H9 (cell line): ENCODE results near the gene FGR. TPM values are rescaled to one million over a fixed set of nuclear protein-coding genes. Genes with fewer than 3 reads are reported as not detected.

Experiments used
- DNase-seq: peaks from one replicate; pipeline ENCODE4 v3.0.0-alpha.2; 2017
- H2AFZ ChIP-seq: one replicate; pipeline ENCODE4 v1.6.1; 2013; ENCODE audit warnings: mild to moderate bottlenecking, low read length, control low read depth, moderate library complexity
- H2AK5ac ChIP-seq: 2 replicates; pipeline ENCODE4 v1.6.1; 2013; ENCODE audit warnings: low read length, control low read depth, mixed read lengths; ENCODE audit not compliant: insufficient read length
- H2BK120ac ChIP-seq: one replicate; pipeline ENCODE4 v1.6.1; 2013; ENCODE audit warnings: low read depth, mild to moderate bottlenecking, low read length, control low read depth, inconsistent platforms; ENCODE audit not compliant: poor library complexity, severe bottlenecking
- H2BK12ac ChIP-seq: 2 replicates; pipeline ENCODE4 v1.6.1; 2013; ENCODE audit warnings: low read length, control low read depth, mixed read lengths, low read depth; ENCODE audit not compliant: insufficient read length
- H2BK15ac ChIP-seq: 2 replicates; pipeline ENCODE4 v1.6.1; 2013; ENCODE audit warnings: low read depth, low read length, control low read depth
- H2BK20ac ChIP-seq: one replicate; pipeline ENCODE4 v1.6.1; 2013; ENCODE audit warnings: low read depth, mild to moderate bottlenecking, low read length, control low read depth, inconsistent platforms; ENCODE audit not compliant: poor library complexity, severe bottlenecking
- H2BK5ac ChIP-seq: 2 replicates; pipeline ENCODE4 v1.6.1; 2013; ENCODE audit warnings: low read length, control low read depth, mixed read lengths; ENCODE audit not compliant: insufficient read length
- H3K14ac ChIP-seq: 2 replicates; pipeline ENCODE4 v1.6.1; 2013; ENCODE audit warnings: low read length, control low read depth; ENCODE audit not compliant: insufficient read depth
- H3K18ac ChIP-seq: 2 replicates; pipeline ENCODE4 v1.6.1; 2013; ENCODE audit warnings: low read depth, mild to moderate bottlenecking, mixed read lengths, low read length, control low read depth; ENCODE audit not compliant: insufficient read length
- H3K23ac ChIP-seq: 2 replicates; pipeline ENCODE4 v1.6.1; 2013; ENCODE audit warnings: low read length, control low read depth, mixed read lengths, low read depth; ENCODE audit not compliant: insufficient read length
- H3K23me2 ChIP-seq: 2 replicates; pipeline ENCODE4 v1.6.1; 2013; ENCODE audit warnings: low read depth, mild to moderate bottlenecking, mixed read lengths, low read length, control low read depth; ENCODE audit not compliant: insufficient read length, poor library complexity, severe bottlenecking
- H3K27ac ChIP-seq: 2 replicates; pipeline ENCODE4 v1.5.1; 2013; ENCODE audit warnings: low read length, control low read depth, mixed read lengths, low read depth; ENCODE audit not compliant: insufficient read length
- H3K27me3 ChIP-seq: 2 replicates; pipeline ENCODE4 v1.6.1; 2013; ENCODE audit warnings: low read length, control low read depth, inconsistent platforms; ENCODE audit not compliant: insufficient read depth
- H3K4ac ChIP-seq: 2 replicates; pipeline ENCODE4 v1.6.1; 2013; ENCODE audit warnings: low read depth, mild to moderate bottlenecking, control low read depth, inconsistent platforms, low read length, moderate library complexity
- H3K4me1 ChIP-seq: 2 replicates; pipeline ENCODE4 v1.6.1; 2013; ENCODE audit warnings: low read length, control low read depth, inconsistent platforms; ENCODE audit not compliant: insufficient read depth
- H3K4me2 ChIP-seq: 2 replicates; pipeline ENCODE4 v1.6.1; 2013; ENCODE audit warnings: low read length, control low read depth, mixed read lengths; ENCODE audit not compliant: insufficient read length, insufficient read depth
- H3K56ac ChIP-seq: 2 replicates; pipeline ENCODE4 v1.6.1; 2013; ENCODE audit warnings: low read depth, mild to moderate bottlenecking, mixed read lengths, low read length, control low read depth; ENCODE audit not compliant: insufficient read length
- H3K79me1 ChIP-seq: 2 replicates; pipeline ENCODE4 v1.6.1; 2013; ENCODE audit warnings: low read depth, mild to moderate bottlenecking, moderate library complexity, low read length, control low read depth, inconsistent platforms; ENCODE audit not compliant: insufficient read depth, poor library complexity, severe bottlenecking
- H3K79me2 ChIP-seq: 2 replicates; pipeline ENCODE4 v1.6.1; 2013; ENCODE audit warnings: low read length, control low read depth, inconsistent platforms; ENCODE audit not compliant: insufficient read depth
- H3K9ac ChIP-seq: 2 replicates; pipeline ENCODE4 v1.6.1; 2013; ENCODE audit warnings: low read length, control low read depth, mixed read lengths; ENCODE audit not compliant: insufficient read length; ENCODE audit errors: extremely low read depth
- H3K9me3 ChIP-seq: one replicate; pipeline ENCODE4 v1.6.1; 2013; ENCODE audit warnings: low read depth, low read length, inconsistent platforms; ENCODE audit not compliant: control insufficient read depth
- H3T11ph ChIP-seq: one replicate; pipeline ENCODE4 v1.6.1; 2013; ENCODE audit warnings: mild to moderate bottlenecking, low read length, control low read depth, inconsistent platforms
- H4K20me1 ChIP-seq: one replicate; pipeline ENCODE4 v1.6.1; 2013; ENCODE audit not compliant: control insufficient read depth, insufficient read length, insufficient read depth
- H4K5ac ChIP-seq: 2 replicates; pipeline ENCODE4 v1.6.1; 2013; ENCODE audit warnings: low read depth, mild to moderate bottlenecking, mixed read lengths, low read length, control low read depth; ENCODE audit not compliant: insufficient read length
- H4K8ac ChIP-seq: replicated peaks from 2 replicates; pipeline ENCODE4 v1.6.1; 2013; ENCODE audit warnings: low read length, control low read depth, mixed read lengths, low read depth; ENCODE audit not compliant: insufficient read length
- H4K91ac ChIP-seq: 2 replicates; pipeline ENCODE4 v1.6.1; 2013; ENCODE audit warnings: low read depth, mild to moderate bottlenecking, moderate library complexity, mixed read lengths, low read length, control low read depth; ENCODE audit not compliant: insufficient read length
- H3K27ac Mint-ChIP-seq, 3 experiments: 2 replicates in 2 of 3; 3 replicates in 1 of 3; pipeline ENCODE4 v1.8.0; 2020 to 2021; ENCODE audit warnings: mixed read lengths in 3 of 3, mild to moderate bottlenecking in 1 of 3, moderate library complexity in 1 of 3
- H3K27me3 Mint-ChIP-seq: 2 replicates; pipeline ENCODE4 v1.8.0; 2021; ENCODE audit warnings: low read depth, mild to moderate bottlenecking, moderate library complexity, mixed read lengths
- H3K36me3 Mint-ChIP-seq, 3 experiments: 2 replicates in 2 of 3; 3 replicates in 1 of 3; pipeline ENCODE4 v1.8.0; 2020 to 2021; ENCODE audit warnings: low read depth in 3 of 3, mixed read lengths in 3 of 3; ENCODE audit not compliant: insufficient read depth in 1 of 3
- H3K4me1 Mint-ChIP-seq, 2 experiments: 2 replicates each; pipeline ENCODE4 v1.8.0; 2020; ENCODE audit warnings: mixed read lengths in 2 of 2
- H3K4me3 Mint-ChIP-seq, 2 experiments: 2 replicates in 1 of 2; 3 replicates in 1 of 2; pipeline ENCODE4 v1.8.0; 2020 to 2021; ENCODE audit warnings: mild to moderate bottlenecking in 2 of 2, mixed read lengths in 2 of 2, moderate library complexity in 1 of 2
- H3K9me3 Mint-ChIP-seq, 2 experiments: 2 replicates in 1 of 2; 3 replicates in 1 of 2; pipeline ENCODE4 v1.8.0; 2020; ENCODE audit warnings: mild to moderate bottlenecking in 2 of 2, mixed read lengths in 2 of 2, moderate library complexity in 1 of 2
- WGBS: extraction: QIAGEN DNeasy Blood & Tissue Kit; methylation state at CpG from one replicate; pipeline ENCODE4 v1.1.7; 2013; ENCODE audit warnings: missing lambda C conversion rate, low lambda C conversion rate, mixed read lengths; ENCODE audit not compliant: insufficient read length; ENCODE audit errors: extremely low coverage; 5-methylcytosine and 5-hydroxymethylcytosine counted together
- total RNA-seq: library from RNA; stranded (reverse); gene quantifications from 2 replicates; pipeline ENCODE4 v1.2.1, GENCODE V29; 2021
- TF ChIP-seq, protein P1 (sequence below): fragments of 200-600 bp; sonication (generic); conservative IDR thresholded peaks from 3 replicates; pipeline ENCODE4 v1.8.0; 2021; ENCODE audit warnings: antibody characterized with exemption, mild to moderate bottlenecking

The FGR gene
- total RNA-seq, 1 experiment from 2014 or later, result not detected

DNA sequence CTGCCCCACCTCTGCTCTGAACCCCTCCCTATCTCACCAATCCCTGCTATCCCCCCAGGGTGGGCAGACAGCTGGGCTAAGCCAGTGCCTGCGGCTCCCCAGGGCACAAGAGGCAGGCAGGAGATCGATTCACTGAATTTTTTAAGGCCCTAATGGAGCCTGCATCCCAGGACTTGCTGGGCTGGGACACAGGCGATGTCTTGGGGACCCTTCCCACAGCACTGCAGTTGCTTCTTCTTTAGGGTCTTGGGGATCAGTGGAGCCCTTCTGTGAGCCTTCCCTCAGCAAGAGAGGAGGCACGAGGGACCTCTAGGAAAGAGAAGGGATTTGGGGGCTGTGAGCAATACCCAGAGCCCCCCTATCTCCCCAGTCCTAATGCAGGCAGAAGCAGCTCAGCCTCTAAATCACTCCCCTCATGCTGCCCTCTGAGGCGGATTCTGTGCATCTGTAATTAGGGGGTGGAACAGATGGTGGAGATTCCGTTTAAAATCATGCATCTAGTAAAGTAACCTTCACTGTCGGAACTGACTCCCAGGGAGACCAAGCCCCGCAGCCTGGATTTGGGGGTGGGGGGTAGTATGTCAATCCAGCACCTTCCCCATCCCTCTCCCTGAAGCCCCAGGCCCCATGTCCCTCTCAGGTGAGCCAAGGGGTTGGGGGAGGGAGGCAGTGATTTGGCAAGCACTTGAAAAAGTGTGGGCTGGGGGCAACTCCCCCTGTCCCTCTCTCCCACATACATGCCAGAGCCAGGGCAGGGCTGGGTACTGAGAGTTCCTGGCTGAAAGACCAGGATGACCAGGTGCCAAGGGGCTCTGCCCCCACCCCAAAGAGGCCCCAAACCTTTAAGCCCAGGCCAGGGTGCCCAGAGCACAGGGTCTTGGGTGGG, 41.1 kb downstream of the FGR start:
- no peak overlapping the region for H2BK120ac ChIP-seq
- H4K5ac ChIP-seq, result no peak overlapping the region
- no peak overlapping the region for H3K56ac ChIP-seq
- H3K27ac Mint-ChIP-seq, result peak overlapping the region; percentile 43 to 95 (median 92); a peak in 5 of 7 replicates
- H3K27me3 Mint-ChIP-seq, result no peaks in the 10 kb centered on the region
- H3K79me2 ChIP-seq, result peaks cover 16% of the 10 kb centered on the region; the same call in 1 of the 2 replicates
- no CpG with 5 or more reads among the region's 8 CpGs for WGBS
- H3K23ac ChIP-seq, result no peak overlapping the region
- peaks cover 17 to 21% of the 10 kb centered on the region in 2 experiments for H3K4me1 Mint-ChIP-seq
- 0 out of 2 replicates have a peak overlapping the region, but pooled peaks have one; percentile 14 for H3K14ac ChIP-seq
- no peak overlapping the region for H3K4ac ChIP-seq
- H2BK15ac ChIP-seq, result no peak overlapping the region
- H3K27ac ChIP-seq, result no peak overlapping the region
- H4K8ac ChIP-seq, result no peak overlapping the region
- no peak overlapping the region for H3T11ph ChIP-seq
- H3K4me2 ChIP-seq, result no peak overlapping the region
- H3K9me3 ChIP-seq, result no peaks in the 10 kb centered on the region
- no peak overlapping the region for H2BK20ac ChIP-seq
- H3K27me3 ChIP-seq, result no peaks in the 10 kb centered on the region
- no peak overlapping the region for H2AFZ ChIP-seq
- H2AK5ac ChIP-seq, result no peak overlapping the region
- no peak overlapping the region for H2BK12ac ChIP-seq
- no peak for DNase-seq
- H4K91ac ChIP-seq, result no peak overlapping the region
- peak overlapping the region; percentile 36 to 70; a peak in 4 of 5 replicates for H3K4me3 Mint-ChIP-seq
- no peaks in the 10 kb centered on the region for H3K23me2 ChIP-seq
- no peak overlapping the region for H3K18ac ChIP-seq
- H3K79me1 ChIP-seq, result no peaks in the 10 kb centered on the region
- H3K9me3 Mint-ChIP-seq, result no peaks in the 10 kb centered on the region
- no peak overlapping the region for H3K9ac ChIP-seq
- TF ChIP-seq, protein P1, sequence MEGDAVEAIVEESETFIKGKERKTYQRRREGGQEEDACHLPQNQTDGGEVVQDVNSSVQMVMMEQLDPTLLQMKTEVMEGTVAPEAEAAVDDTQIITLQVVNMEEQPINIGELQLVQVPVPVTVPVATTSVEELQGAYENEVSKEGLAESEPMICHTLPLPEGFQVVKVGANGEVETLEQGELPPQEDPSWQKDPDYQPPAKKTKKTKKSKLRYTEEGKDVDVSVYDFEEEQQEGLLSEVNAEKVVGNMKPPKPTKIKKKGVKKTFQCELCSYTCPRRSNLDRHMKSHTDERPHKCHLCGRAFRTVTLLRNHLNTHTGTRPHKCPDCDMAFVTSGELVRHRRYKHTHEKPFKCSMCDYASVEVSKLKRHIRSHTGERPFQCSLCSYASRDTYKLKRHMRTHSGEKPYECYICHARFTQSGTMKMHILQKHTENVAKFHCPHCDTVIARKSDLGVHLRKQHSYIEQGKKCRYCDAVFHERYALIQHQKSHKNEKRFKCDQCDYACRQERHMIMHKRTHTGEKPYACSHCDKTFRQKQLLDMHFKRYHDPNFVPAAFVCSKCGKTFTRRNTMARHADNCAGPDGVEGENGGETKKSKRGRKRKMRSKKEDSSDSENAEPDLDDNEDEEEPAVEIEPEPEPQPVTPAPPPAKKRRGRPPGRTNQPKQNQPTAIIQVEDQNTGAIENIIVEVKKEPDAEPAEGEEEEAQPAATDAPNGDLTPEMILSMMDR, result no peak
- peaks cover 19% of the 10 kb centered on the region; the same call in 1 of the 2 replicates for H3K4me1 ChIP-seq
- peaks cover 6% of the 10 kb centered on the region for H4K20me1 ChIP-seq
- H3K36me3 Mint-ChIP-seq, result no peaks in the 10 kb centered on the region
- no peak overlapping the region for H2BK5ac ChIP-seq
